Keratinocyte (primary cell): ENCODE measurements around the gene SOST.

ENCODE experiments used
- CTCF ChIP-seq, 3 experiments: IDR thresholded peaks in 1 of 3; conservative IDR thresholded peaks in 1 of 3; optimal IDR thresholded peaks in 1 of 3; 2 replicates in 2 of 3; 3 replicates in 1 of 3; pipeline versions ENCODE3 to v1.5.1; 2011; ENCODE audit warnings: low read length in 3 of 3, mild to moderate bottlenecking in 3 of 3, moderate library complexity in 2 of 3, control low read depth in 1 of 3, inconsistent platforms in 1 of 3; ENCODE audit not compliant: insufficient read depth in 2 of 3; ENCODE audit errors: extremely low read depth in 1 of 3
- EZH2 ChIP-seq: IDR thresholded peaks from one replicate; pipeline ENCODE4 v1.6.1; 2012; ENCODE audit warnings: inconsistent platforms, mild to moderate bottlenecking, low read length, moderate library complexity

GRCh38 chr17:43767713-43768059, 9.1 kb upstream of the SOST start:
- no peak for TF ChIP-seq CTCF (optimal IDR thresholded peaks at IDR 0.05 in 1 of 3, IDR thresholded peaks at IDR 0.05 in 1 of 3, conservative IDR thresholded peaks at IDR 0.05 in 1 of 3; ENCODE audit: extremely low read depth in 1 of 3, insufficient read depth in 2 of 3, low read length in 3 of 3)
- TF ChIP-seq EZH2, result no peak
